ENCODE measurements around the gene VWCE. TPM values are rescaled to one million over a fixed set of nuclear protein-coding genes. Genes with fewer than 3 reads are reported as not detected.
A peak's percentile ranks its signal among the peaks of the same experiment; 100 is the strongest.

Gene VWCE
- 5.1 and 7.0 TPM in 2 replicates for total RNA-seq (ENCODE audit: low replicate concordance)

GRCh38 chr11:61294717-61295595 is at the start of gene VWCE:
Gene VWCE, minus strand, starts transcription at chr11:61295316. Its CDS starts 279 bp downstream, at chr11:61295037.
- H3K9me3 Mint-ChIP-seq, result no peaks in the 10 kb centered on the region
- TF ChIP-seq EZH2 (IDR thresholded peaks at IDR 0.05) (no peak), EZH2phosphoT487 (IDR thresholded peaks at IDR 0.05) (peak; percentile 15), CTCF (IDR thresholded peaks at IDR 0.05) (peak; percentile 37)
- H3K4me1 Mint-ChIP-seq, result peaks cover 11% of the 10 kb centered on the region
- H3K79me2 ChIP-seq (ENCODE audit: low read depth), result peaks cover 6% of the 10 kb centered on the region
- peaks cover 13% of the 10 kb centered on the region for H3K4me1 ChIP-seq
- no peak within 1 kb of the TSS for H3K27ac ChIP-seq
- peaks cover 4% of the 10 kb centered on the region for H4K20me1 ChIP-seq (ENCODE audit: low read depth)
- H3K27ac Mint-ChIP-seq, result no peak within 1 kb of the TSS
- H3K36me3 Mint-ChIP-seq, result peaks cover 16% of the 10 kb centered on the region
- H3K36me3 ChIP-seq, result no peaks in the 10 kb centered on the region
- H3K27me3 ChIP-seq, result peaks cover 14% of the 10 kb centered on the region
- H3K4me3 ChIP-seq, result peak within 1 kb of the TSS; percentile 55
- peaks cover 28% of the 10 kb centered on the region for H3F3A ChIP-seq (ENCODE audit: low read depth)
- H3K27me3 Mint-ChIP-seq (ENCODE audit: insufficient read depth, low read depth), result peaks cover 26% of the 10 kb centered on the region
- peak within 1 kb of the TSS; percentile 87 for H3K4me2 ChIP-seq
- H3K9ac ChIP-seq, result peak within 1 kb of the TSS; percentile 29
- no peaks in the 10 kb centered on the region for H3K9me3 ChIP-seq (ENCODE audit: low read depth)
- peak; percentile 89 for DNase-seq (ENCODE audit: low spot score)
- peak within 1 kb of the TSS; percentile 96 for H2AFZ ChIP-seq (replicated peaks)
- H3K4me3 Mint-ChIP-seq, result peak within 1 kb of the TSS; percentile 85

GRCh38 chr11:61343792-61344745 is 49.0 kb upstream of the VWCE start:
- no peaks in the 10 kb centered on the region for H3K79me2 ChIP-seq (ENCODE audit: low read depth)
- no peak overlapping the region for H3K4me3 Mint-ChIP-seq
- no peak for DNase-seq (ENCODE audit: low spot score)
- no peaks in the 10 kb centered on the region for H4K20me1 ChIP-seq (ENCODE audit: low read depth)
- H3K9me3 Mint-ChIP-seq, result no peaks in the 10 kb centered on the region
- peaks cover 10% of the 10 kb centered on the region for H3K36me3 Mint-ChIP-seq
- H3K4me1 Mint-ChIP-seq, result no peaks in the 10 kb centered on the region
- H3K4me3 ChIP-seq, result no peak overlapping the region
- no peaks in the 10 kb centered on the region for H3K4me1 ChIP-seq
- H3K9ac ChIP-seq, result peak overlapping the region; percentile 52
- peaks cover 3% of the 10 kb centered on the region for H3K27me3 Mint-ChIP-seq (ENCODE audit: insufficient read depth, low read depth)
- no peak for TF ChIP-seq CTCF (IDR thresholded peaks at IDR 0.05)
- no peak for TF ChIP-seq EZH2phosphoT487 (IDR thresholded peaks at IDR 0.05)
- no peak for TF ChIP-seq EZH2 (IDR thresholded peaks at IDR 0.05)
- no peak overlapping the region for H3K27ac ChIP-seq
- no peak overlapping the region for H3K4me2 ChIP-seq
- no peaks in the 10 kb centered on the region for H3K9me3 ChIP-seq (ENCODE audit: low read depth)
- H3K27ac Mint-ChIP-seq, result no peak overlapping the region
- H2AFZ ChIP-seq (replicated peaks), result no peak overlapping the region
- no peaks in the 10 kb centered on the region for H3K27me3 ChIP-seq
- H3F3A ChIP-seq (ENCODE audit: low read depth), result no peaks in the 10 kb centered on the region
- H3K36me3 ChIP-seq, result no peaks in the 10 kb centered on the region

GRCh38 chr11:61342207-61342803 is 47.2 kb upstream of the VWCE start:
- Histone ChIP-seq H3K27ac (no peak overlapping the region), H3K79me2 (ENCODE audit: low read depth) (no peaks in the 10 kb centered on the region), H3K4me2 (no peak overlapping the region), H3K27me3 (no peaks in the 10 kb centered on the region), H3K9me3 (ENCODE audit: low read depth) (no peaks in the 10 kb centered on the region), H3K36me3 (no peaks in the 10 kb centered on the region), H3K4me1 (no peaks in the 10 kb centered on the region), H2AFZ (replicated peaks) (no peak overlapping the region), H3K9ac (no peak overlapping the region), H3K4me3 (no peak overlapping the region), H3F3A (ENCODE audit: low read depth) (no peaks in the 10 kb centered on the region), H4K20me1 (ENCODE audit: low read depth) (no peaks in the 10 kb centered on the region)
- Mint-ChIP-seq H3K36me3 (peaks cover 16% of the 10 kb centered on the region), H3K9me3 (no peaks in the 10 kb centered on the region), H3K4me1 (no peaks in the 10 kb centered on the region), H3K27me3 (ENCODE audit: insufficient read depth, low read depth) (peaks cover under 1% of the 10 kb centered on the region), H3K4me3 (no peak overlapping the region), H3K27ac (peak overlapping the region; percentile 60)
- DNase-seq (ENCODE audit: low spot score), result no peak
- no peak for TF ChIP-seq CTCF (IDR thresholded peaks at IDR 0.05)
- no peak for TF ChIP-seq EZH2phosphoT487 (IDR thresholded peaks at IDR 0.05)
- no peak for TF ChIP-seq EZH2 (IDR thresholded peaks at IDR 0.05)
